IMR-90 (cell line): ENCODE measurements around the gene COIL.
A peak's percentile ranks its signal among the peaks of the same experiment; 100 is the strongest.

Experiments
- CEBPB ChIP-seq: IDR thresholded peaks from 2 replicates; pipeline ENCODE4 v1.6.1; 2012; ENCODE audit warnings: low read depth, low read length, improper control_type of control experiment
- CHD1 ChIP-seq: IDR thresholded peaks from 2 replicates; pipeline ENCODE4 v1.6.1; 2012; ENCODE audit warnings: low read depth, low read length, improper control_type of control experiment
- ELK1 ChIP-seq: fragments of 150-350 bp; IDR thresholded peaks from 2 replicates; pipeline ENCODE4 v1.6.1; 2016; ENCODE audit warnings: low read depth, mild to moderate bottlenecking, low read length, moderate library complexity, borderline replicate concordance
- FOS ChIP-seq: fragments of 150-350 bp; IDR thresholded peaks from 2 replicates; pipeline ENCODE4 v1.6.1; 2016; ENCODE audit warnings: low read depth, low read length
- MAFK ChIP-seq: IDR thresholded peaks from 2 replicates; pipeline ENCODE4 v1.6.1; 2012; ENCODE audit warnings: low read depth, low read length, improper control_type of control experiment
- MAZ ChIP-seq: IDR thresholded peaks from 2 replicates; pipeline ENCODE4 v1.6.1; 2012; ENCODE audit warnings: low read depth, mild to moderate bottlenecking, low read length, improper control_type of control experiment, moderate library complexity, borderline replicate concordance
- NFE2L2 ChIP-seq: fragments of 150-350 bp; IDR thresholded peaks from 2 replicates; pipeline ENCODE4 v1.6.1; 2016; ENCODE audit warnings: low read depth, mild to moderate bottlenecking, low read length
- POLR2A ChIP-seq: IDR thresholded peaks from 2 replicates; pipeline ENCODE4 v1.6.1; 2012; ENCODE audit warnings: mild to moderate bottlenecking, low read depth, low read length
- RAD21 ChIP-seq: IDR thresholded peaks from 2 replicates; pipeline ENCODE4 v1.6.1; 2012; ENCODE audit warnings: low read length, improper control_type of control experiment
- RCOR1 ChIP-seq: IDR thresholded peaks from 2 replicates; pipeline ENCODE4 v1.6.1; 2012; ENCODE audit warnings: mild to moderate bottlenecking, low read length, improper control_type of control experiment; ENCODE audit not compliant: insufficient replicate concordance
- RFX5 ChIP-seq: IDR thresholded peaks from 2 replicates; pipeline ENCODE4 v1.8.0; 2012; ENCODE audit warnings: low read depth, mild to moderate bottlenecking, low read length, moderate library complexity
- SMC3 ChIP-seq: fragments of 150-350 bp; IDR thresholded peaks from 2 replicates; pipeline ENCODE4 v1.6.1; 2016; ENCODE audit warnings: low read depth, mild to moderate bottlenecking, antibody characterized with exemption, low read length, moderate library complexity
- TF ChIP-seq, protein P1 (sequence below): conservative IDR thresholded peaks from 2 replicates; pipeline ENCODE4 v1.5.1; 2012; ENCODE audit warnings: mild to moderate bottlenecking, low read depth, low read length, improper control_type of control experiment
- TF ChIP-seq, protein P2 (sequence below): fragments of 150-350 bp; IDR thresholded peaks from 2 replicates; pipeline ENCODE4 v1.6.1; 2017; ENCODE audit warnings: mild to moderate bottlenecking, antibody characterized with exemption, low read length, low read depth

DNA sequence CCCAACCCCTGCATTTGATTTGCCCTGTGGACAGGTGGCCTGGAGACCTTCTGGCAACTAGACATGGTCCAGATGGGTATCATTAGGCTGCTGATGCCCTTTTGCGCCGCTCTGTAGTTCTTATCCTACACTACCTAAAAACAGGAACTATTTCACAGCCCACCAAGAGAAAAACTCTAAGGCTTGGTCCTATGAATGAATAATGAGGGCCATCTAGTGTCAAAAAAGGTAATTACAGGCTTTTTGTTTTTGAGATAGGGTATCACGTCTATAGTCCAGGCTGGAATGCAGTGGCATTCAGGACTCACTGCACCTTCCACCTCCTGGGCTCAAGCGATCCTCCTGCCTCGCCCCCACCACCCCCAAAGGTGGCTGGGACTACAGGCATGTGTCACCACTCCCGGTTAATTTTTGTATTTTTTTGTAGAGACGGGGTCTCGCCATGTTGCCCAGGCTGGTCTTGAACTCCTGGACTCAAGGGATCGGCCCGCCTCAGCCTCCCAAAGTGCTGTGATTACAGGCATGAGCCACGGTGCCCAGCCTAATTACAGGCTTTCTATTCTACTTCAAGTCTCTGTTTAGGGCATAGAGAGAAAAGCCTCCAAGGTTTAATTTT is 20.9 kb downstream of the COIL start:
- TF ChIP-seq, protein P1, sequence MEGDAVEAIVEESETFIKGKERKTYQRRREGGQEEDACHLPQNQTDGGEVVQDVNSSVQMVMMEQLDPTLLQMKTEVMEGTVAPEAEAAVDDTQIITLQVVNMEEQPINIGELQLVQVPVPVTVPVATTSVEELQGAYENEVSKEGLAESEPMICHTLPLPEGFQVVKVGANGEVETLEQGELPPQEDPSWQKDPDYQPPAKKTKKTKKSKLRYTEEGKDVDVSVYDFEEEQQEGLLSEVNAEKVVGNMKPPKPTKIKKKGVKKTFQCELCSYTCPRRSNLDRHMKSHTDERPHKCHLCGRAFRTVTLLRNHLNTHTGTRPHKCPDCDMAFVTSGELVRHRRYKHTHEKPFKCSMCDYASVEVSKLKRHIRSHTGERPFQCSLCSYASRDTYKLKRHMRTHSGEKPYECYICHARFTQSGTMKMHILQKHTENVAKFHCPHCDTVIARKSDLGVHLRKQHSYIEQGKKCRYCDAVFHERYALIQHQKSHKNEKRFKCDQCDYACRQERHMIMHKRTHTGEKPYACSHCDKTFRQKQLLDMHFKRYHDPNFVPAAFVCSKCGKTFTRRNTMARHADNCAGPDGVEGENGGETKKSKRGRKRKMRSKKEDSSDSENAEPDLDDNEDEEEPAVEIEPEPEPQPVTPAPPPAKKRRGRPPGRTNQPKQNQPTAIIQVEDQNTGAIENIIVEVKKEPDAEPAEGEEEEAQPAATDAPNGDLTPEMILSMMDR, result peak; percentile 73
- TF ChIP-seq POLR2A, result no peak
- TF ChIP-seq SMC3, result peak; percentile 73
- TF ChIP-seq ELK1, result no peak
- no peak for TF ChIP-seq NFE2L2
- TF ChIP-seq RAD21, result peak; percentile 79
- no peak for TF ChIP-seq FOS
- TF ChIP-seq RCOR1, result no peak
- TF ChIP-seq MAFK, result no peak
- TF ChIP-seq, protein P2, sequence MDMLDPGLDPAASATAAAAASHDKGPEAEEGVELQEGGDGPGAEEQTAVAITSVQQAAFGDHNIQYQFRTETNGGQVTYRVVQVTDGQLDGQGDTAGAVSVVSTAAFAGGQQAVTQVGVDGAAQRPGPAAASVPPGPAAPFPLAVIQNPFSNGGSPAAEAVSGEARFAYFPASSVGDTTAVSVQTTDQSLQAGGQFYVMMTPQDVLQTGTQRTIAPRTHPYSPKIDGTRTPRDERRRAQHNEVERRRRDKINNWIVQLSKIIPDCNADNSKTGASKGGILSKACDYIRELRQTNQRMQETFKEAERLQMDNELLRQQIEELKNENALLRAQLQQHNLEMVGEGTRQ, result no peak
- TF ChIP-seq MAZ, result no peak
- no peak for TF ChIP-seq CHD1
- TF ChIP-seq RFX5, result no peak
- no peak for TF ChIP-seq CEBPB
